Retina (tissue), 1 donor: Measurements from ENCODE around the gene MLIP.

Experiments used
- DNase-seq: peaks from one replicate; pipeline ENCODE4 v3.0.0-alpha.2; 2016

MLIP gene

GRCh38 chr6:54289426-54289825 is 178.2 kb downstream of the MLIP start:
- DNase-seq: no peak

- no peak for DNase-seq
These were observed 179.9 kb downstream of the MLIP start for GRCh38 chr6:54291146-54291545.

- DNase-seq: no peak
These were observed 180.5 kb downstream of the MLIP start for GRCh38 chr6:54291738-54292137.

DNA sequence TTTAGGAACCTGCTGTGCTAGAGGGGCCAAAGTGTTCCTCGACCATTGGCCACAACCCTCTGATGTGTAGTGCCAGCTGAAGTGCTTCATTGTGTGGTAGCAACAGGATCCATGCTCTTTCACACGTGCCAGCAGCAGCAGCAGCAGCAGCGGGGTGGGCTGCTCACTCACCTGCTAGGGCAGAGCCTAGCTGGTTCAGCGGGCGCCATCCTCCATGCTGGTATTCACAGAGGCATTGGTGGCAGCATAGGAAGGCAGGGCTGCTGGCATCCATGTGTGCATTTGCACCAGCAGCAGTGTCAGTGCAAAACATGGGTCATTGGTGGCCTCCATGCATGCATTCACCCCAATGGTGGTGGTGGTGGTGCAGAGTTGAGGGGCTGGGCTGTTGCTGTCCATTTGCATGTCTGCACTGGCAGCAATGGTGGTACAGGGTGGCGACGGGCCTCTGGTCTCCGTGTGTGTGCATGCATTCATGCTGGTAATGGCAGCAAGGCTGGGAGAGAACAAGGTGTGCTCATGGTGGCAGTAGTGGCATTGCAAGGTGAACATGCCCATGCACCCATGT is 183.8 kb downstream of the MLIP start:
- no peak for DNase-seq

- DNase-seq: no peak
These were observed 188.5 kb downstream of the MLIP start for GRCh38 chr6:54299542-54300269.

DNA sequence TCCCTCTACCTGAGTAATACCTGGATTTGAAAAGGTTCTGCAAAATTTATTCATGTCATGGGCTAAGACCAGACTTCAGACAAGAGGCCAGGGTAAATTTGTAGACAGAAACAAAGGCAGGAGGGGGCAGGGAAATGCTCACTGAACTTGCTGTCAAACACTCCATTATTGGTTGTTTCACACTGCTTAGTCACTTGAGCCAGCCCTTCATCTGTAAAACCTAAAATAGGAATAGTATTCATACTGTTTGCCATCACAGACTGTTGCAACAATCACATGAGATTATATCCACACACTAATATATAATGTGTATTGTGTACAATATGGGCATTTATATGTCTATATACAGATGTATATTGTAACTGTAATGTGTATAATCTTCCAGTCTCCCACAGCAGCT is 190.5 kb downstream of the MLIP start:
- DNase-seq: no peak

GRCh38 chr6:54307439-54307910 is 196.2 kb downstream of the MLIP start:
- DNase-seq: no peak

- DNase-seq: no peak
These were observed 197.2 kb downstream of the MLIP start, which contains the start of gene TINAG for GRCh38 chr6:54308289-54308985. TSS of gene TINAG (plus strand) at chr6:54308441. CDS start at chr6:54308551, 110 bp downstream.

DNA sequence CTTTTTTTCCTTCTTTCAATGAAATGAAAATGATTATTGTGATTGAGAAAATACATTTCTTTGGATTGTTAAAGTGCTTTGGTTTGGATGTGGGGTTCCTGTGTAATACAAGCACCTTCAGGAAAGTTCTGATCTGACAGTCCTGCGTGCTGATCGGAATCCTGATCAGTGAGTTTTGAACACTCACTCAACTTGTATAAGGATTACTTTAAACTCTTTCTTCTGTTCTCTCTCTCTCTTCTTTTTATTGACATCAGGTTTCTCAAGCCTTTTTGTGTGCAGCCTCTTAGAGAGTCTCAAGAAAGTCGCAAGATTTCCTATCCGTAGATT is 197.7 kb downstream of the MLIP start:
- DNase-seq: no peak

DNA sequence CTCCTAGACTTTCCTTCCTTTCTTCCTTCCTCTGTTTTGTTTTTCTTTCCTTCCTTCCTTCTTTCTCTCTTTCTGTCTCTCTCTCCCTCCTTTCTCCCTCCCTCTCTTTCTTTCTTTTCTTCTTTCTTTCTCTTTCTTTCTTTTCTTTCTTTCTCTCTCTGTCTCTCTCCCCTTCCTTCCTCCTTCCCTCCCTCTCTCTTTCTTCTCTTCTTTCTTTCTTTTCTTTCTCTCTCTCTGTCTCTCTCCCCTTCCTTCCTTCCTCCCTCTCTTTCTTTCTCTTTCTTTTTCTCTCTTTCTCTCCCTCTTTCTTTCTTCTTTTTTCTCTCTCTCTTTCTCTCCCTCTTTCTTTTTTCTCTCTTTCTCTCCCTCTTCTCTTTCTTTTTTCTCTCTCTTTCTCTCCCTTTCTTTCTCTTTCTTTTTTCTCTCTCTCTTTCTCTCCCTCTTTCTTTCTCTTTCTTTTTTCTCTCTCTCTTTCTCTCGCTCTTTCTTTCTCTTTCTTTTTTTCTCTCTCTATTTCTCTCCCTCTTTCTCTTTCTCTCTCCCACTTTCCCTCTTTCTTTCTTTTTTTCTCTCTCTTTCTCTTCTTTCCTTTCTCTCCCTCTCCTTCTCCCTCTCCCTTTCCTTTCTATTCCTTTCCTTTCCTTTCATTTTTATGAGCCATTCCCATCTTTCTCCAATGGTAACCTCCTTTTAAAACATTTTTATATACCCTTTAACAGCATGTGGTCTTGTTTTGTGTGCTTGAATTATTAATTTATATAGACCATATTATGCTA is 199.3 kb downstream of the MLIP start:
- DNase-seq: no peak

- DNase-seq: no peak
These were observed 204.4 kb downstream of the MLIP start for GRCh38 chr6:54315656-54316055.
